Transverse colon (tissue), 3 donors: ENCODE measurements around the gene ZNF672.

Experiments used
- POLR2A ChIP-seq: fragments of 450-650 bp; IDR thresholded peaks from one replicate; pipeline ENCODE4 v1.6.1; 2016; ENCODE audit warnings: antibody characterized with exemption, mild to moderate bottlenecking, moderate library complexity
- TF ChIP-seq, protein P1 (sequence below), 5 experiments: fragments of 200-600 bp in 3 of 5; fragments of 450-650 bp in 2 of 5; sonication (generic) in 3 of 5; IDR thresholded peaks; 1 replicate in 2 of 5; 2 replicates in 3 of 5; pipeline ENCODE4 v1.5.1; 2016 to 2017; ENCODE audit warnings: antibody characterized with exemption in 5 of 5, inconsistent platforms in 3 of 5, mild to moderate bottlenecking in 2 of 5, moderate library complexity in 1 of 5

DNA sequence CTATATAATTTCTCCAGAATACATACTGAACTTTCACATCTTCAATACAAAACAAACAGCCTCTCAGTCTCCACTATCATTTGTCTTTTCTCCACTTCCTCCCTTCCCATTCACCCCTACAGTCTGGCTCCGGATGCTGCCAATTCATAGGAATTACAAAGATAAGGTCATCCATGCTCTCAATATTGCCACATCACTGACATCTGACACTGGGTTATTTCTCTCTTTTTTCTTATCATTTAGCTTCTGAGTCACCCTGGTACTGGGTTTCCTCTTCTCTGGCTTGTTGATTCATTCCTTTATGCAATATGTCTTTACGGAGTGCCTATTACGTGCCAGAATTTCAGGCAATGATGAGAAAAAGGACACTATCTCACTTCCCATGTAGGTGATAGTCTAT lies 9.2 kb upstream of the ZNF672 start:
- TF ChIP-seq POLR2A, result no peak
- TF ChIP-seq, protein P1, sequence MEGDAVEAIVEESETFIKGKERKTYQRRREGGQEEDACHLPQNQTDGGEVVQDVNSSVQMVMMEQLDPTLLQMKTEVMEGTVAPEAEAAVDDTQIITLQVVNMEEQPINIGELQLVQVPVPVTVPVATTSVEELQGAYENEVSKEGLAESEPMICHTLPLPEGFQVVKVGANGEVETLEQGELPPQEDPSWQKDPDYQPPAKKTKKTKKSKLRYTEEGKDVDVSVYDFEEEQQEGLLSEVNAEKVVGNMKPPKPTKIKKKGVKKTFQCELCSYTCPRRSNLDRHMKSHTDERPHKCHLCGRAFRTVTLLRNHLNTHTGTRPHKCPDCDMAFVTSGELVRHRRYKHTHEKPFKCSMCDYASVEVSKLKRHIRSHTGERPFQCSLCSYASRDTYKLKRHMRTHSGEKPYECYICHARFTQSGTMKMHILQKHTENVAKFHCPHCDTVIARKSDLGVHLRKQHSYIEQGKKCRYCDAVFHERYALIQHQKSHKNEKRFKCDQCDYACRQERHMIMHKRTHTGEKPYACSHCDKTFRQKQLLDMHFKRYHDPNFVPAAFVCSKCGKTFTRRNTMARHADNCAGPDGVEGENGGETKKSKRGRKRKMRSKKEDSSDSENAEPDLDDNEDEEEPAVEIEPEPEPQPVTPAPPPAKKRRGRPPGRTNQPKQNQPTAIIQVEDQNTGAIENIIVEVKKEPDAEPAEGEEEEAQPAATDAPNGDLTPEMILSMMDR (IDR thresholded peaks at IDR 0.05), result no peak
